Common myeloid progenitor, CD34-positive (primary cell): ENCODE results near the gene ARMCX5.

Experiments used
- CTCF ChIA-PET: fragments of 350-600 bp; sonication (Branson Sonifier 250); formaldehyde crosslinking; loops from one replicate; lab custom pipeline; 2021; ENCODE audit warnings: antibody characterized with exemption; lab: Charles Lee
- POLR2A ChIA-PET: fragments of 350-600 bp; sonication (Branson Sonifier 250); formaldehyde crosslinking; loops from one replicate; lab custom pipeline; 2021; ENCODE audit warnings: antibody characterized with exemption; lab: Charles Lee
- DNase-seq, 3 donors: peaks; one replicate each; pipeline versions ENCODE4 v3.0.0 to v3.0.0-alpha.2; 2013
- H3K27ac ChIP-seq, 2 experiments: 1 replicate in 1 of 2; 2 replicates in 1 of 2; pipeline ENCODE4 v1.7.0; 2013; ENCODE audit warnings: inconsistent platforms in 2 of 2, low read length in 2 of 2, mild to moderate bottlenecking in 2 of 2, low read depth in 1 of 2, moderate library complexity in 1 of 2; ENCODE audit not compliant: severe bottlenecking in 2 of 2, insufficient read depth in 1 of 2, poor library complexity in 1 of 2
- H3K27me3 ChIP-seq, 5 experiments: replicated peaks in 2 of 5; 1 replicate in 3 of 5; 2 replicates in 2 of 5; pipeline versions ENCODE4 v1.6.1 to v1.7.0; 2013; ENCODE audit warnings: low read length in 4 of 5, mild to moderate bottlenecking in 2 of 5, moderate library complexity in 2 of 5, inconsistent platforms in 1 of 5; ENCODE audit not compliant: insufficient read depth in 5 of 5, control insufficient read depth in 4 of 5
- H3K36me3 ChIP-seq, 4 experiments: 1 replicate in 2 of 4; 2 replicates in 2 of 4; pipeline versions ENCODE4 v1.6.1 to v1.7.0; 2013; ENCODE audit warnings: low read length in 3 of 4, control low read depth in 1 of 4, mild to moderate bottlenecking in 1 of 4; ENCODE audit not compliant: control insufficient read depth in 4 of 4, insufficient read depth in 4 of 4
- H3K4me1 ChIP-seq, 4 experiments: 1 replicate in 3 of 4; 2 replicates in 1 of 4; pipeline versions ENCODE4 v1.6.1 to v1.7.1; 2013; ENCODE audit warnings: low read length in 3 of 4, mild to moderate bottlenecking in 3 of 4, control low read depth in 1 of 4, inconsistent platforms in 1 of 4, moderate library complexity in 1 of 4; ENCODE audit not compliant: control insufficient read depth in 4 of 4, insufficient read depth in 4 of 4; ENCODE audit errors: control extremely low read depth in 1 of 4
- H3K4me3 ChIP-seq, 7 experiments: 1 replicate in 4 of 7; 2 replicates in 3 of 7; pipeline versions ENCODE4 v1.5.1 to v1.7.0; 2013; ENCODE audit warnings: mild to moderate bottlenecking in 7 of 7, low read length in 6 of 7, moderate library complexity in 6 of 7, inconsistent platforms in 2 of 7, low read depth in 2 of 7, control low read depth in 1 of 7; ENCODE audit not compliant: insufficient read depth in 4 of 7, control insufficient read depth in 1 of 7; ENCODE audit errors: extremely low read depth in 1 of 7
- H3K9me3 ChIP-seq, 5 experiments: 1 replicate in 4 of 5; 2 replicates in 1 of 5; pipeline versions ENCODE4 v1.6.1 to v1.7.1; 2013; ENCODE audit warnings: low read length in 4 of 5, mild to moderate bottlenecking in 2 of 5, inconsistent platforms in 1 of 5, low read depth in 1 of 5, moderate library complexity in 1 of 5; ENCODE audit not compliant: control insufficient read depth in 4 of 5, insufficient read depth in 2 of 5; ENCODE audit errors: control extremely low read depth in 1 of 5
- WGBS: methylation state at CpG from one replicate; pipeline ENCODE4 v1.1.5; 2013; ENCODE audit not compliant: insufficient coverage; 5-methylcytosine and 5-hydroxymethylcytosine counted together

The ARMCX5 gene

GRCh38 chrX:102651242-102652011, 52.1 kb downstream of the ARMCX5 start, which contains the start of gene GPRASP1:
TSS of gene GPRASP1 (plus strand) at chrX:102651483. CDS start at chrX:102653914, 2,431 bp downstream.
- POLR2A ChIA-PET, result interaction anchor here (0.6 kb wide), 1 partner anchor 51 kb away, joined by 3 read pairs; no protein-coding TSS in a partner anchor
- WGBS, result 36% methylated on average over 46 of the region's 61 CpGs
- CTCF ChIA-PET, result no interaction called here

GRCh38 chrX:102652031-102652688, 52.8 kb downstream of the ARMCX5 start:
- ChIA-PET POLR2A (no interaction called here), CTCF (no interaction called here)
- Histone ChIP-seq H3K27ac (no peak overlapping the region), H3K27me3 (no peaks in the 10 kb centered on the region), H3K4me3 (peak overlapping the region; percentile 53 to 77 (median 58)), H3K9me3 (no peaks in the 10 kb centered on the region), H3K4me1 (peaks cover 0 to 6% (median 3%) of the 10 kb centered on the region in 4 experiments), H3K36me3 (no peaks in the 10 kb centered on the region)
- peak; percentile 52 to 84 (median 78) for DNase-seq
- WGBS, result 42% methylated on average over 13 of the region's 22 CpGs

More at GRCh38 chrX:102651242-102652011, 52.1 kb downstream of the ARMCX5 start, which contains the start of gene GPRASP1:
- peak; percentile 57 to 75 (median 65) for DNase-seq
- Histone ChIP-seq H3K36me3 (no peaks in the 10 kb centered on the region), H3K27me3 (no peaks in the 10 kb centered on the region), H3K4me3 (peak within 1 kb of the TSS; percentile 53 to 77 (median 58)), H3K9me3 (no peaks in the 10 kb centered on the region), H3K27ac (no peak within 1 kb of the TSS), H3K4me1 (peaks cover 0 to 6% (median 3%) of the 10 kb centered on the region in 4 experiments)
